WTC11 (cell line): ENCODE measurements around the gene ANKRD39. TPM values are rescaled to one million over a fixed set of nuclear protein-coding genes. Genes with fewer than 3 reads are reported as not detected.
A peak's percentile ranks its signal among the peaks of the same experiment; 100 is the strongest.

ENCODE experiments used
- ATAC-seq: fragments of 200-7000 bp; cut with Tn5 transposase; 2 replicates; pipeline ENCODE4 v1.10.0; 2021; ENCODE audit warnings: mild to moderate bottlenecking, moderate library complexity
- CTCF ChIA-PET: fragments of 300-600 bp; sonication (Branson Sonifier 250); formaldehyde crosslinking; loops from one replicate; lab custom pipeline; 2021; ENCODE audit warnings: antibody characterized with exemption; lab: Charles Lee
- POLR2A ChIA-PET: fragments of 350-600 bp; sonication (Branson Sonifier 250); formaldehyde crosslinking; loops from one replicate; lab custom pipeline; 2021; ENCODE audit warnings: antibody characterized with exemption; lab: Charles Lee
- DNase-seq: peaks from one replicate; pipeline ENCODE4 v3.0.0; 2021; ENCODE audit warnings: low spot score
- H3K27ac Mint-ChIP-seq: 2 replicates; pipeline ENCODE4 v1.8.0; 2021; ENCODE audit warnings: mixed read lengths
- H3K27me3 Mint-ChIP-seq: 2 replicates; pipeline ENCODE4 v1.8.0; 2021; ENCODE audit warnings: low read depth, mild to moderate bottlenecking, moderate library complexity, mixed read lengths
- H3K36me3 Mint-ChIP-seq: 2 replicates; pipeline ENCODE4 v1.8.0; 2021; ENCODE audit warnings: mixed read lengths
- H3K4me1 Mint-ChIP-seq: 2 replicates; pipeline ENCODE4 v1.8.0; 2022; ENCODE audit warnings: mixed read lengths
- H3K4me3 Mint-ChIP-seq: 2 replicates; pipeline ENCODE4 v1.8.0; 2021; ENCODE audit warnings: mild to moderate bottlenecking, moderate library complexity, mixed read lengths
- H3K9me3 Mint-ChIP-seq: 2 replicates; pipeline ENCODE4 v1.8.0; 2021; ENCODE audit warnings: mixed read lengths
- AFF4 ChIP-seq: sonication (generic); formaldehyde crosslinking; IDR thresholded peaks from 2 replicates; pipeline ENCODE4 v1.8.1; 2023; ENCODE audit warnings: mild to moderate bottlenecking, missing genetic modification reagents, borderline replicate concordance
- CBFB ChIP-seq: sonication (generic); formaldehyde crosslinking; IDR thresholded peaks from 2 replicates; pipeline ENCODE4 v1.8.1; 2022; ENCODE audit warnings: mild to moderate bottlenecking, low read depth, missing genetic modification reagents
- CREB1 ChIP-seq: sonication (generic); formaldehyde crosslinking; IDR thresholded peaks from 2 replicates; pipeline ENCODE4 v1.8.0; 2023; ENCODE audit warnings: mild to moderate bottlenecking, missing genetic modification reagents
- CTCF ChIP-seq: fragments of 200-600 bp; IDR thresholded peaks from 2 replicates; pipeline ENCODE4 v1.8.0; 2022; ENCODE audit warnings: antibody characterized with exemption
- E2F5 ChIP-seq: sonication (generic); formaldehyde crosslinking; IDR thresholded peaks from 2 replicates; pipeline ENCODE4 v1.8.1; 2022; ENCODE audit warnings: mild to moderate bottlenecking, moderate library complexity, missing genetic modification reagents
- ELF4 ChIP-seq: sonication (generic); formaldehyde crosslinking; IDR thresholded peaks from 2 replicates; pipeline ENCODE4 v1.8.1; 2022; ENCODE audit warnings: low read depth, mild to moderate bottlenecking, moderate library complexity, missing genetic modification reagents
- FOXK1 ChIP-seq: sonication (generic); formaldehyde crosslinking; IDR thresholded peaks from 2 replicates; pipeline ENCODE4 v1.8.0; 2022; ENCODE audit warnings: mild to moderate bottlenecking, moderate library complexity, missing genetic modification reagents
- GTF2I ChIP-seq: fragments of 250-450 bp; sonication (Bioruptor Pico); conservative IDR thresholded peaks from 2 replicates; pipeline ENCODE4 v1.4.0; 2021; ENCODE audit warnings: mild to moderate bottlenecking
- IRF2 ChIP-seq: sonication (generic); formaldehyde crosslinking; IDR thresholded peaks from 2 replicates; pipeline ENCODE4 v1.8.0; 2022; ENCODE audit warnings: low read depth, missing genetic modification reagents, borderline replicate concordance
- SMAD3 ChIP-seq: sonication (generic); formaldehyde crosslinking; IDR thresholded peaks from 2 replicates; pipeline ENCODE4 v1.8.0; 2022; ENCODE audit warnings: missing genetic modification reagents, mild to moderate bottlenecking, borderline replicate concordance
- SMAD4 ChIP-seq: sonication (generic); formaldehyde crosslinking; IDR thresholded peaks from 2 replicates; pipeline ENCODE4 v1.8.0; 2022; ENCODE audit warnings: mild to moderate bottlenecking, missing genetic modification reagents
- SOX15 ChIP-seq: fragments of 250-450 bp; sonication (Bioruptor Pico); IDR thresholded peaks from 2 replicates; pipeline ENCODE4 v1.9.0; 2021; ENCODE audit warnings: mild to moderate bottlenecking
- TCF7 ChIP-seq: sonication (generic); formaldehyde crosslinking; IDR thresholded peaks from 2 replicates; pipeline ENCODE4 v1.8.0; 2022; ENCODE audit warnings: mild to moderate bottlenecking, low read depth, missing genetic modification reagents, moderate library complexity
- TEAD4 ChIP-seq: sonication (generic); formaldehyde crosslinking; IDR thresholded peaks from 2 replicates; pipeline ENCODE4 v1.8.0; 2022; ENCODE audit warnings: mild to moderate bottlenecking, missing genetic modification reagents
- ZNF121 ChIP-seq: sonication (generic); formaldehyde crosslinking; IDR thresholded peaks from 2 replicates; pipeline ENCODE4 v1.8.0; 2023; ENCODE audit warnings: missing genetic modification reagents
- ZNF263 ChIP-seq: sonication (generic); formaldehyde crosslinking; IDR thresholded peaks from 2 replicates; pipeline ENCODE4 v1.8.1; 2022; ENCODE audit warnings: low read depth, mild to moderate bottlenecking, moderate library complexity, missing genetic modification reagents
- ZNF423 ChIP-seq: fragments of 250-450 bp; sonication (Bioruptor Pico); IDR thresholded peaks from 2 replicates; pipeline ENCODE4 v2.1.2; 2022; ENCODE audit warnings: mild to moderate bottlenecking, moderate library complexity
- total RNA-seq: library from RNA; stranded (reverse); gene quantifications from 3 replicates; pipeline ENCODE4 v1.2.3, GENCODE V29; 2021
- TF ChIP-seq, protein P1 (sequence below): sonication (generic); formaldehyde crosslinking; IDR thresholded peaks from 2 replicates; pipeline ENCODE4 v1.8.0; 2023; ENCODE audit warnings: missing genetic modification reagents
- TF ChIP-seq, protein P2 (sequence below): sonication (generic); formaldehyde crosslinking; IDR thresholded peaks from 2 replicates; pipeline ENCODE4 v1.8.1; 2022; ENCODE audit warnings: missing genetic modification reagents, borderline replicate concordance
- TF ChIP-seq, protein P3 (sequence below): sonication (generic); formaldehyde crosslinking; IDR thresholded peaks from 2 replicates; pipeline ENCODE4 v1.8.0; 2022; ENCODE audit warnings: mild to moderate bottlenecking, missing genetic modification reagents
- TF ChIP-seq, protein P4 (sequence below): fragments of 250-450 bp; sonication (Bioruptor Pico); IDR thresholded peaks from 2 replicates; pipeline ENCODE4 v1.9.0; 2021; ENCODE audit warnings: moderate library complexity, mild to moderate bottlenecking, inconsistent platforms, borderline replicate concordance

Gene ANKRD39
- total RNA-seq, 1 experiment from 2014 or later, result 17.9 TPM

DNA sequence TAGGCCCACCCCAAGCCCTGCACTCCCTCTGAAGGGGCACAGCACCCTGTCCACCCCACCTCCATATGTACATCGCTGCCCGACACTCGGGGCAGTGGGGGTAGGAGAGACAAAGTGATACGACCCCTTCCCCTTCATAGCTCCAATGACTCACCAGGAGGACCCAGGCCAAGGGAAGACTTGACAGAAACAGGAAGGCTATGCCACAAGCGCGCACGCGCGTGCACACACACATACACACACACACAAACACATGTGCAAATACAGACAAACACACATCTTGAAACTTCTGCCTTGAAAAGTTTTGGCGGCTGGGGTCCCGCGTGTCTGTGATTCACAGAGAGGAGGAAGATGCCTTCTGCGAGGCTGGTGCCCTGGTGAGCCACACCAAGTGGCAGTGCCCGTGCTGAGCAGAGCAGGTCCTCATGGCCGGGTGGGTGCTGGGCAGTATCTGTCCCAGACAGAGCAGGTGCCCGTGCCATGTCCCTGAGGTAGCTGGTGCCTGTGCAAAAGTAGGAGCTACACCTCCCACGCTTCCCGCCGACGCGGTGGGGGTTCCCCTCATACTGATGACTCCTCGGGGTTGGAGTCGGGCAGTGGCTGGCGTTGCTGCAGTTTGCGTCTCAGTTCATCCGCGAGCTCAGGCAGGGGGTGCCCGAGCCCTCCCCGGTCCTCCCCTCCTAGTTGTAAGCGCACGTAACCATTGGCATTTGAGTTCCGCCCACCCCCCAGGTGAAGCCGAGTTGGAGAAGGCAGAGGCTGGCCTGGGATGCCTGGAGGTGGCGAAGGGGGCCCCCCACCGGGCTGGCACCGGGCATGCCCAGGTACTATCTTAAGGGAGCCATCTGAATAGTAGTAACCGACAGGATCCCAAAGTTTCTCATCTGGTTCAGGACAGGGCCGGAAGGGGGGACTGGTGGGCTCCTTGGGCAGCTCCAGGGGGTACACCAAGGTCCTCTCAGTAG lies 2.5 kb upstream of the ANKRD39 start:
- peaks cover 31% of the 10 kb centered on the region for H3K36me3 Mint-ChIP-seq
- no peak overlapping the region; the same call in 1 of the 2 replicates for H3K4me3 Mint-ChIP-seq
- ATAC-seq (no peak), DNase-seq (no peak)
- H3K27ac Mint-ChIP-seq, result peak overlapping the region; percentile 93
- no peaks in the 10 kb centered on the region for H3K9me3 Mint-ChIP-seq
- ChIA-PET POLR2A (interaction anchor here (1.0 kb wide), 1 partner anchor 8 kb away, joined by 3 read pairs; no protein-coding TSS in a partner anchor), CTCF (interaction anchor here (0.8 to 5.6 kb wide), 3 partner anchors 8 to 93 kb away, joined by 3 to 252 read pairs (median 25); no protein-coding TSS in a partner anchor)
- no peaks in the 10 kb centered on the region for H3K27me3 Mint-ChIP-seq
- TF ChIP-seq ZNF121 (no peak), SOX15 (no peak), CBFB (CRISPR knock-in tag) (no peak), SMAD3 (CRISPR knock-in tag) (no peak), ZNF423 (no peak), CTCF (no peak), ZNF263 (CRISPR knock-in tag) (no peak), FOXK1 (CRISPR knock-in tag) (no peak), IRF2 (no peak), E2F5 (no peak), CREB1 (CRISPR knock-in tag) (no peak), ELF4 (CRISPR knock-in tag) (no peak), TCF7 (CRISPR knock-in tag) (no peak), SMAD4 (no peak)
- TF ChIP-seq, protein P1, sequence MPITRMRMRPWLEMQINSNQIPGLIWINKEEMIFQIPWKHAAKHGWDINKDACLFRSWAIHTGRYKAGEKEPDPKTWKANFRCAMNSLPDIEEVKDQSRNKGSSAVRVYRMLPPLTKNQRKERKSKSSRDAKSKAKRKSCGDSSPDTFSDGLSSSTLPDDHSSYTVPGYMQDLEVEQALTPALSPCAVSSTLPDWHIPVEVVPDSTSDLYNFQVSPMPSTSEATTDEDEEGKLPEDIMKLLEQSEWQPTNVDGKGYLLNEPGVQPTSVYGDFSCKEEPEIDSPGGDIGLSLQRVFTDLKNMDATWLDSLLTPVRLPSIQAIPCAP (CRISPR knock-in tag), result no peak
- TF ChIP-seq, protein P2, sequence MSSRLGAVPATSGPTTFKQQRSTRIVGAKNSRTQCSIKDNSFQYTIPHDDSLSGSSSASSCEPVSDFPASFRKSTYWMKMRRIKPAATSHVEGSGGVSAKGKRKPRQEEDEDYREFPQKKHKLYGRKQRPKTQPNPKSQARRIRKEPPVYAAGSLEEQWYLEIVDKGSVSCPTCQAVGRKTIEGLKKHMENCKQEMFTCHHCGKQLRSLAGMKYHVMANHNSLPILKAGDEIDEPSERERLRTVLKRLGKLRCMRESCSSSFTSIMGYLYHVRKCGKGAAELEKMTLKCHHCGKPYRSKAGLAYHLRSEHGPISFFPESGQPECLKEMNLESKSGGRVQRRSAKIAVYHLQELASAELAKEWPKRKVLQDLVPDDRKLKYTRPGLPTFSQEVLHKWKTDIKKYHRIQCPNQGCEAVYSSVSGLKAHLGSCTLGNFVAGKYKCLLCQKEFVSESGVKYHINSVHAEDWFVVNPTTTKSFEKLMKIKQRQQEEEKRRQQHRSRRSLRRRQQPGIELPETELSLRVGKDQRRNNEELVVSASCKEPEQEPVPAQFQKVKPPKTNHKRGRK (CRISPR knock-in tag), result no peak
- H3K4me1 Mint-ChIP-seq, result peaks cover 21% of the 10 kb centered on the region

DNA sequence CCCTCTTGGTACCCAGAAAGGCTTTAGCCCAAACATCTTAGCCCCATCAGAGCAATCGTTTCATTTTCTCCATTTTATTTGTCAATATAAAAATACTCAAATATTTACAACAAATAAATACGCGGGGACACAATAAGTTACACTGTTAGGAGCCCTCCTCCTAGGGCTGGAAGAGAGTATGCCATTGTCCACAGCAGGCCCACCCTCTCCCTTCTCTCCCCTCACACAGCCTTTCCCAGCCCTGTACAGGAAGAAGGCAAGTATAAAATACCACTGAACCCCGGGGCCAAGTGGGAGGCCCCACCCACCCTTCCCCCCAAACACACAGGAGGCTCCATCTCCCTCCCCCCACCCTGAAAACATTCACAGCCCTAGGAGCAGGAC lies 1.9 kb upstream of the ANKRD39 start:
- H3K27ac Mint-ChIP-seq, result peak overlapping the region; percentile 90
- TF ChIP-seq TEAD4 (no peak), GTF2I (no peak), CREB1 (CRISPR knock-in tag) (no peak), E2F5 (no peak), ZNF121 (no peak), AFF4 (CRISPR knock-in tag) (no peak)
- TF ChIP-seq, protein P3, sequence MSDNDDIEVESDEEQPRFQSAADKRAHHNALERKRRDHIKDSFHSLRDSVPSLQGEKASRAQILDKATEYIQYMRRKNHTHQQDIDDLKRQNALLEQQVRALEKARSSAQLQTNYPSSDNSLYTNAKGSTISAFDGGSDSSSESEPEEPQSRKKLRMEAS, result no peak
- TF ChIP-seq, protein P4, sequence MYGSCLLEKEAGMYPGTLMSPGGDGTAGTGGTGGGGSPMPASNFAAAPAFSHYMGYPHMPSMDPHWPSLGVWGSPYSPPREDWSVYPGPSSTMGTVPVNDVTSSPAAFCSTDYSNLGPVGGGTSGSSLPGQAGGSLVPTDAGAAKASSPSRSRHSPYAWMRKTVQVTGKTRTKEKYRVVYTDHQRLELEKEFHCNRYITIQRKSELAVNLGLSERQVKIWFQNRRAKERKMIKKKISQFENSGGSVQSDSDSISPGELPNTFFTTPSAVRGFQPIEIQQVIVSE, result no peak

More for the DNA sequence above, 1.9 kb upstream of the ANKRD39 start:
- ATAC-seq, result no peak
- H3K27me3 Mint-ChIP-seq, result no peaks in the 10 kb centered on the region
- no peaks in the 10 kb centered on the region for H3K9me3 Mint-ChIP-seq
- ChIA-PET CTCF (interaction anchor here (0.8 to 5.6 kb wide), 3 partner anchors 9 to 94 kb away, joined by 3 to 252 read pairs (median 25); no protein-coding TSS in a partner anchor), POLR2A (no interaction called here)
- no peak for DNase-seq
- peaks cover 21% of the 10 kb centered on the region for H3K4me1 Mint-ChIP-seq
- no peak overlapping the region for H3K4me3 Mint-ChIP-seq
- peaks cover 29% of the 10 kb centered on the region for H3K36me3 Mint-ChIP-seq
